Activated T-cell treated with anti-CD3 and anti-CD28 coated beads, Interleukin-2, amount 50 U/mL, for 1 hour (primary cell): Measurements from ENCODE around the gene DACT2.

ENCODE experiments used
- DNase-seq: peaks from one replicate; pipeline ENCODE4 v3.0.0-alpha.2; 2020

Gene DACT2

DNA sequence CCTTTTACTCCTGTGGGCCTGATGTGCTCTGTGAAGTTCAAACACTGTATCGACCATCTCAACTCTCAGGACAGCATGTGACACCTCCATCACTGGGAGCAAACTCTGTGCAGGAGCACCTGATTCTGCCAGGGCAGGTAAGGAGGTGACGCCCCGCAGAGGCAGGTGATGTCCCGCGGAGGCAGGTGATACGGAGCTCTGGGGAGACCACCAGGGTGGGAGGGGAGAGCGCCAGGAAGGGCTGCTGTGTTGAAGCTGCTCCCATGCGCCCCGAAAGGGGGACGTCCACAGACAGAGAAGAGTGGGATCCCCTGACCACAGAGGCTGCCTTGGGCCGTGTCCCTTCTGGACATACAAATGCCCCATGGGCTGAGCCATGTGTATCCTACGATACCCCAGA is 58.3 kb downstream of the DACT2 start:
- no peak for DNase-seq

DNA sequence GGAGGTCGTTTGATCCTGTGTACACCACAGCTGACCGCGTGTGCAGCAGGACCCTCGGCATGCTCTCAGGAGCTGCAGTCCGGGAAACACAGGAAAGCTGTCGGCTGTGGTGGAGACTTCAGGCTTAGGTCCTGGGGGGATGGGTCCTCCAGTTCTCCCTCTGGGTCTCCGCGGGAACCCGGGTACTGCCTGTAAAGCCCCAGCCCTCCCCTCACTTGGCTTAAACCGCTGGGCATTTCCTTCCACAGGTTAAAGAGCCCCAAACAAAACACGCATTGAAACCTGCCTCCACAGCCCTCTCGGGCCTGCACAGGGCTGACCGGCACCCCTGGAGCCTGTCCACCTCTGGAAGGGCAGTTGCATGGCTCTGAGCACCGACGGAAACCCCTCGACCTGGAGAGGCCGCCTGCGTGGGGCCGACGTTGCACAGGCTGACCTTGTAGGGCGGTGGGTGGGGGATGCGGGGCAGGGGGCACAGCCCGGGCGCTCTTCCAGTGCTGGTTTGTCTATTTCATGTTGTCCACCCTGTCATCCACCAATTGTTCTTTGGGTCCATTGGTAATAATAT is 59.1 kb downstream of the DACT2 start:
- no peak for DNase-seq

DNA sequence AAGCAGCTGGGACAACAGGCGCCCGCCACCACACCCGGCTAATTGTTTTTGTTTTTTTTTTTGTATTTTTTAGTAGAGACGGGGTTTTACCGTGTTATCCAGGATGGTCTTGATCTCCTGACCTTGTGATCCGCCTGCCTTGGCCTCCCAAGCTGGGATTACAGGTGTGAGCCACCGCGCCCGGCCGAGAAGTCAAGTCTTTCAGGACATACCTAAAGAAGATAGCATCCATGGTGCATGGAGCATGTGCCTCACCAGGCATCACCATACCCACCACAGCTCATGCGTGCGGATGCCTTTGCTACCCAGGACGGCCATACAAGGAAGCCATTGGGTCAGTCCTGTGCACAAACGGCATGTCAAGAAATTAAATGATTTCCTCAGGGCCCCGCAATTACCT is 60.8 kb downstream of the DACT2 start:
- no peak for DNase-seq

DNA sequence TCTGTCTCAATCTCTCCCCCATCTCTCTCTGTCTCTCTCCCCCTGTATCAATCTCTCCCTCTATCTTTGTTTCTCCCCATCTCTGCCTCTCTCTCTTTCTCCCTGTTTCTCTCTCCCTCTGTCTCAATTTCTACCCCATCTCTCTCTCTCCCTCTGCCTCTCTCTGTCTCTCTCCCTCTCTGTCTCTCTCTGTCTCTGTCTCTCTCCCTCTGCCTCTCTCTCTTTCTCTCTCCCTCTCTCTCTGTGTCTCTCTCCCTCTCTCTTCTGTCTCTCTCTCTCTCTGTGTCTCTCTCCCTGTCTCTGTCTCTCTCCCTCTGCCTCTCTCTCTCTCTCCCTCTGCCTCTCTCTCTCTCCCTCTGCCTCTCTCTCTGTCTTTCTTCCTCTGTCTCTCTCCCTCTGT is 62.6 kb downstream of the DACT2 start:
- no peak for DNase-seq
